ENCODE results near the gene FGD3.

Gene FGD3

GRCh38 chr9:93032545-93032944 lies 85.2 kb downstream of the FGD3 start:
- Histone ChIP-seq H3K36me3 (ENCODE audit: control insufficient read depth, insufficient read depth, low read length) (no peaks in the 10 kb centered on the region), H3K4me1 (ENCODE audit: control insufficient read depth, low read depth, low read length) (no peaks in the 10 kb centered on the region), H4K8ac (ENCODE audit: low read depth, low read length) (no peak overlapping the region), H3K18ac (ENCODE audit: low read length) (no peak overlapping the region), H3K79me1 (ENCODE audit: low read length) (no peaks in the 10 kb centered on the region), H3K23ac (ENCODE audit: low read length) (no peak overlapping the region), H3K56ac (ENCODE audit: low read length) (no peak overlapping the region), H3K27ac (ENCODE audit: low read depth, low read length) (no peak overlapping the region), H3K4me3 (ENCODE audit: low read length) (no peak overlapping the region), H2AK5ac (ENCODE audit: low read length) (no peak overlapping the region), H3K9ac (ENCODE audit: low read length) (no peak overlapping the region), H3K4ac (ENCODE audit: low read depth, low read length) (no peak overlapping the region), H3K79me2 (ENCODE audit: control insufficient read depth, insufficient read depth, low read length) (no peaks in the 10 kb centered on the region), H2BK15ac (replicated peaks; ENCODE audit: low read depth) (no peak overlapping the region), H3K4me2 (ENCODE audit: low read length) (no peak overlapping the region), H4K5ac (ENCODE audit: low read length) (no peak overlapping the region), H3K27me3 (ENCODE audit: insufficient read depth, low read length, poor library complexity) (no peaks in the 10 kb centered on the region), H2BK120ac (ENCODE audit: low read depth, low read length) (no peak overlapping the region), H2BK5ac (ENCODE audit: low read length) (no peak overlapping the region)
- DNase-seq: no peak
- WGBS (ENCODE audit: extremely low coverage, insufficient coverage, low lambda C conversion rate): no CpG with 5 or more reads among the region's 12 CpGs

- no peak overlapping the region for H3K4ac ChIP-seq (ENCODE audit: low read depth, low read length)
- no peak overlapping the region for H4K5ac ChIP-seq (ENCODE audit: low read length)
- H4K8ac ChIP-seq (ENCODE audit: low read depth, low read length): no peak overlapping the region
- no CpG with 5 or more reads among the region's 6 CpGs for WGBS (ENCODE audit: extremely low coverage, insufficient coverage, low lambda C conversion rate)
- H3K4me3 ChIP-seq (ENCODE audit: low read length): no peak overlapping the region
- H3K27me3 ChIP-seq (ENCODE audit: insufficient read depth, low read length, poor library complexity): no peaks in the 10 kb centered on the region
- no peak overlapping the region for H3K18ac ChIP-seq (ENCODE audit: low read length)
- H3K79me2 ChIP-seq (ENCODE audit: control insufficient read depth, insufficient read depth, low read length): no peaks in the 10 kb centered on the region
- H2BK5ac ChIP-seq (ENCODE audit: low read length): no peak overlapping the region
- no peaks in the 10 kb centered on the region for H3K4me1 ChIP-seq (ENCODE audit: control insufficient read depth, low read depth, low read length)
- H3K4me2 ChIP-seq (ENCODE audit: low read length): no peak overlapping the region
- no peak for DNase-seq
- H2AK5ac ChIP-seq (ENCODE audit: low read length): no peak overlapping the region
- H2BK15ac ChIP-seq (replicated peaks; ENCODE audit: low read depth): no peak overlapping the region
- H3K27ac ChIP-seq (ENCODE audit: low read depth, low read length): no peak overlapping the region
- H3K36me3 ChIP-seq (ENCODE audit: control insufficient read depth, insufficient read depth, low read length): no peaks in the 10 kb centered on the region
- H3K79me1 ChIP-seq (ENCODE audit: low read length): no peaks in the 10 kb centered on the region
- no peak overlapping the region for H3K23ac ChIP-seq (ENCODE audit: low read length)
- H3K9ac ChIP-seq (ENCODE audit: low read length): no peak overlapping the region
- no peak overlapping the region for H3K56ac ChIP-seq (ENCODE audit: low read length)
- H2BK120ac ChIP-seq (ENCODE audit: low read depth, low read length): no peak overlapping the region
These were observed 86.2 kb downstream of the FGD3 start for GRCh38 chr9:93033531-93033930.

- H3K79me1 ChIP-seq (ENCODE audit: low read length): no peaks in the 10 kb centered on the region
- no peak overlapping the region for H2BK5ac ChIP-seq (ENCODE audit: low read length)
- H3K79me2 ChIP-seq (ENCODE audit: control insufficient read depth, insufficient read depth, low read length): no peaks in the 10 kb centered on the region
- WGBS (ENCODE audit: extremely low coverage, insufficient coverage, low lambda C conversion rate): no CpG with 5 or more reads among the region's 19 CpGs
- H3K4me2 ChIP-seq (ENCODE audit: low read length): no peak overlapping the region
- no peak overlapping the region for H4K8ac ChIP-seq (ENCODE audit: low read depth, low read length)
- DNase-seq: no peak
- H3K9ac ChIP-seq (ENCODE audit: low read length): no peak overlapping the region
- no peak overlapping the region for H2AK5ac ChIP-seq (ENCODE audit: low read length)
- H3K36me3 ChIP-seq (ENCODE audit: control insufficient read depth, insufficient read depth, low read length): no peaks in the 10 kb centered on the region
- no peak overlapping the region for H3K27ac ChIP-seq (ENCODE audit: low read depth, low read length)
- no peak overlapping the region for H3K4ac ChIP-seq (ENCODE audit: low read depth, low read length)
- no peak overlapping the region for H3K4me3 ChIP-seq (ENCODE audit: low read length)
- H4K5ac ChIP-seq (ENCODE audit: low read length): no peak overlapping the region
- no peak overlapping the region for H3K56ac ChIP-seq (ENCODE audit: low read length)
- no peaks in the 10 kb centered on the region for H3K27me3 ChIP-seq (ENCODE audit: insufficient read depth, low read length, poor library complexity)
- no peak overlapping the region for H2BK120ac ChIP-seq (ENCODE audit: low read depth, low read length)
- H2BK15ac ChIP-seq (replicated peaks; ENCODE audit: low read depth): no peak overlapping the region
- H3K4me1 ChIP-seq (ENCODE audit: control insufficient read depth, low read depth, low read length): no peaks in the 10 kb centered on the region
- no peak overlapping the region for H3K18ac ChIP-seq (ENCODE audit: low read length)
- H3K23ac ChIP-seq (ENCODE audit: low read length): no peak overlapping the region
These were observed 87.9 kb downstream of the FGD3 start for GRCh38 chr9:93035106-93035660.

- H4K8ac ChIP-seq (ENCODE audit: low read depth, low read length): no peak overlapping the region
- H3K4me3 ChIP-seq (ENCODE audit: low read length): no peak overlapping the region
- no peak overlapping the region for H3K9ac ChIP-seq (ENCODE audit: low read length)
- no peak overlapping the region for H3K4me2 ChIP-seq (ENCODE audit: low read length)
- H2BK15ac ChIP-seq (replicated peaks; ENCODE audit: low read depth): no peak overlapping the region
- no peaks in the 10 kb centered on the region for H3K79me2 ChIP-seq (ENCODE audit: control insufficient read depth, insufficient read depth, low read length)
- DNase-seq: no peak
- H2BK120ac ChIP-seq (ENCODE audit: low read depth, low read length): no peak overlapping the region
- H3K36me3 ChIP-seq (ENCODE audit: control insufficient read depth, insufficient read depth, low read length): no peaks in the 10 kb centered on the region
- WGBS (ENCODE audit: extremely low coverage, insufficient coverage, low lambda C conversion rate): no CpG with 5 or more reads among the region's 13 CpGs
- H2AK5ac ChIP-seq (ENCODE audit: low read length): no peak overlapping the region
- no peaks in the 10 kb centered on the region for H3K4me1 ChIP-seq (ENCODE audit: control insufficient read depth, low read depth, low read length)
- H3K27me3 ChIP-seq (ENCODE audit: insufficient read depth, low read length, poor library complexity): no peaks in the 10 kb centered on the region
- no peak overlapping the region for H3K4ac ChIP-seq (ENCODE audit: low read depth, low read length)
- H3K79me1 ChIP-seq (ENCODE audit: low read length): no peaks in the 10 kb centered on the region
- no peak overlapping the region for H3K18ac ChIP-seq (ENCODE audit: low read length)
- no peak overlapping the region for H3K27ac ChIP-seq (ENCODE audit: low read depth, low read length)
- H4K5ac ChIP-seq (ENCODE audit: low read length): no peak overlapping the region
- H3K23ac ChIP-seq (ENCODE audit: low read length): no peak overlapping the region
- no peak overlapping the region for H2BK5ac ChIP-seq (ENCODE audit: low read length)
- no peak overlapping the region for H3K56ac ChIP-seq (ENCODE audit: low read length)
These were observed 88.6 kb downstream of the FGD3 start for GRCh38 chr9:93035821-93036351.

GRCh38 chr9:93036887-93037475 lies 89.7 kb downstream of the FGD3 start:
- no CpG with 5 or more reads among the region's 13 CpGs for WGBS (ENCODE audit: extremely low coverage, insufficient coverage, low lambda C conversion rate)
- no peak overlapping the region for H3K4ac ChIP-seq (ENCODE audit: low read depth, low read length)
- no peak overlapping the region for H2BK5ac ChIP-seq (ENCODE audit: low read length)
- no peak overlapping the region for H3K56ac ChIP-seq (ENCODE audit: low read length)
- H2BK120ac ChIP-seq (ENCODE audit: low read depth, low read length): no peak overlapping the region
- no peak overlapping the region for H4K8ac ChIP-seq (ENCODE audit: low read depth, low read length)
- H2AK5ac ChIP-seq (ENCODE audit: low read length): no peak overlapping the region
- H3K79me1 ChIP-seq (ENCODE audit: low read length): no peaks in the 10 kb centered on the region
- H3K23ac ChIP-seq (ENCODE audit: low read length): no peak overlapping the region
- no peak overlapping the region for H3K4me2 ChIP-seq (ENCODE audit: low read length)
- no peak for DNase-seq
- H3K4me3 ChIP-seq (ENCODE audit: low read length): no peak overlapping the region
- H3K36me3 ChIP-seq (ENCODE audit: control insufficient read depth, insufficient read depth, low read length): no peaks in the 10 kb centered on the region
- no peak overlapping the region for H2BK15ac ChIP-seq (replicated peaks; ENCODE audit: low read depth)
- no peaks in the 10 kb centered on the region for H3K79me2 ChIP-seq (ENCODE audit: control insufficient read depth, insufficient read depth, low read length)
- H3K9ac ChIP-seq (ENCODE audit: low read length): no peak overlapping the region
- H4K5ac ChIP-seq (ENCODE audit: low read length): no peak overlapping the region
- H3K27me3 ChIP-seq (ENCODE audit: insufficient read depth, low read length, poor library complexity): no peaks in the 10 kb centered on the region
- no peak overlapping the region for H3K27ac ChIP-seq (ENCODE audit: low read depth, low read length)
- H3K18ac ChIP-seq (ENCODE audit: low read length): no peak overlapping the region
- H3K4me1 ChIP-seq (ENCODE audit: control insufficient read depth, low read depth, low read length): no peaks in the 10 kb centered on the region

All from mesendoderm (in vitro differentiated cells).